A172 (cell line): ENCODE data around the gene VAV2. TPM values are rescaled to one million over a fixed set of nuclear protein-coding genes. Genes with fewer than 3 reads are reported as not detected.

Experiments
- DNase-seq: peaks from one replicate; pipeline ENCODE4 v3.0.0-alpha.2; 2015; ENCODE audit warnings: low spot score
- total RNA-seq: library from RNA; depleted of rRNA; stranded (reverse); fragments of >200 nt; shearing (Covaris generic); gene quantifications from 2 replicates; pipeline ENCODE4 v1.2.3, GENCODE V29; 2014

Gene VAV2
- total RNA-seq, 1 experiment from 2014 or later: 14.4 TPM

GRCh38 chr9:133853331-133853730 is 138.8 kb downstream of the VAV2 start:
- no peak for DNase-seq

DNA sequence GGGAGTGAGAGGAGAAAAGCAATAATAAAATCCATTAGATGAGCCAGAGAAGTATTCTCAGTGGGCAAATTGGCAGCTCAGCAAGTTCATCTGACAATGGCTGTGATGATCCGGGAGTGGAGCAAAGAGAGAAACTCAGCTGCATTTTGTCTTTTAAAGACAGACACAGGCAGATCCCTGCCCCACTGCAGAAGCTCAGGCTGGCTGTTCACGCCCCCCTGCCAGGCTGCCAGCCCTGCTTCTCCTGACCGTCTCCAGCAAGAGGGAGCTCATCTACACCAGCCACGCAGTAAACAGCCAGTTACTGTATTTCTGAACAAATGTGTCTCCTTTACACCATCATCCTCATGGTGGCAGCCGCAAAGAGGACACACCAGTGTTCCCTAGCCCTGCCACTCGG is 139.7 kb downstream of the VAV2 start:
- DNase-seq: no peak

GRCh38 chr9:133851693-133852092 is 140.4 kb downstream of the VAV2 start:
- no peak for DNase-seq

- DNase-seq: no peak
Measured at GRCh38 chr9:133850937-133851336, 141.2 kb downstream of the VAV2 start.

- DNase-seq: no peak
Measured at GRCh38 chr9:133850161-133850560, 142.0 kb downstream of the VAV2 start.

- DNase-seq: no peak
Measured at GRCh38 chr9:133849110-133849670, 142.9 kb downstream of the VAV2 start.

GRCh38 chr9:133848471-133849109 is 143.5 kb downstream of the VAV2 start:
- DNase-seq: no peak

- DNase-seq: no peak
Measured at GRCh38 chr9:133846483-133847090, 145.5 kb downstream of the VAV2 start.

DNA sequence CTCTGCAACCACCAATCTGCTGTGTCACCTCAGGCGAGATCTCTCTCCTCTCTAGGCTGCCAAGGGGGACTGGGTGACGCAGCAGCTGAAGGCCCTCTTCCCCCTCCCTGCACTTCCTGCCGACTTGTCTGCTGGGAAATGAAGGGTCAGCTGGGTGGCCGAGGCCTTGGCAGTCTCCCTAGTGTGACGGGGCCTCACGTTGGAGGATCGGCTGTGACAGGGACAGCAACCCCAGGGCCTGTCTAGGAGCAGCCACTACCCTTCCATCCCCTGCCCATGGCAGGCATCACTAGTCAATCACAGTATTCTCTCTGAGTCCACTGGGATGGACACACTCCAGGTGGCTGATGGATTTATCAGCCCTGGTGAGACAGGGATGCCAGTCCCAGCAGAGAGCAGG is 146.7 kb downstream of the VAV2 start:
- peak; percentile 62 for DNase-seq

DNA sequence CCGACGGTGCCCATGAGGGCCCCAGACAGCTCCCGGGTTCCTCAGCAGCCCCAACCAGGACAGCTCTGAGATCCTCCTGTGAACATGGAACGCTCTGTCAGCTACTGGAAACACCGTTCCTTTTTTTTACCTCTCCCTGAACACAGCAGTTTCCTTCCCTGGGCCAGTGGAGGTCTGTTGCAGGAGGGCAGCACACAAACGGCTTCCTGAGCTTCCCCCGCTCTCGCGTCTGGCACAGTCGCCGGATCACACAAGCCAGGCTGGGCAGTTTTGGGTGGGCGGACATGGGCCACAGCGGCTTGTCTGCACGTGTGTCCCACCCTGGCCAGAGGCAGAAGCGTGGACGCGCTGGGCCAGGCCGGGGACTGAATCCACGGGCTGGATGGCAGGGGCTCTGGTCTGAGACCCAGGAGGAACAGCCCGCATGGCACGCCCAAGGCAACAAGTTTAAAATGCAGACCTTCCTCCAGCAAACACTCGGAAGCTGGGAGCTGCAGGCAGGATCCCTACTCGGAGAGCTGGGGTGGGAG is 147.2 kb downstream of the VAV2 start:
- no peak for DNase-seq

GRCh38 chr9:133844398-133844784 is 147.7 kb downstream of the VAV2 start:
- DNase-seq: no peak

GRCh38 chr9:133843751-133844397 is 148.2 kb downstream of the VAV2 start:
- DNase-seq: no peak

DNA sequence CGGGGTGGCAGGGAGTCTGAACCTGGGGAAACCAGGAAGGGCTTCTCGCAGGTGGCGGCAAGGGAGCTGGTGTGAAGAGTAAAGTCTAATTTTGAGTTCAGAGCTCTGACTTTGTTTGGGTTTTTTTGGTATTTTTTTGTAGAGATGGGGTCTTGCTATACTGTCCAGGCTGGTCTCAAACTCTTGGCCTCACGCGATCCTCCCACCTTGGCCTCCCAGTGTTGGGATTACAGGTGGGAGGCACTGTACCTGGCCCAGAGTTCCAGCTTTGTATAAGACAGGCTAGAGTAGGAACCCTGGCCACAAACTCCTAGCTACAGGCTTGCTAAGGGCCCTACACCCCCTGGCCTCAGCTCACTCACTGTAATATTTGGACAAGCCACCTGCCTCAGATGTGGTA is 148.9 kb downstream of the VAV2 start:
- DNase-seq: no peak

DNA sequence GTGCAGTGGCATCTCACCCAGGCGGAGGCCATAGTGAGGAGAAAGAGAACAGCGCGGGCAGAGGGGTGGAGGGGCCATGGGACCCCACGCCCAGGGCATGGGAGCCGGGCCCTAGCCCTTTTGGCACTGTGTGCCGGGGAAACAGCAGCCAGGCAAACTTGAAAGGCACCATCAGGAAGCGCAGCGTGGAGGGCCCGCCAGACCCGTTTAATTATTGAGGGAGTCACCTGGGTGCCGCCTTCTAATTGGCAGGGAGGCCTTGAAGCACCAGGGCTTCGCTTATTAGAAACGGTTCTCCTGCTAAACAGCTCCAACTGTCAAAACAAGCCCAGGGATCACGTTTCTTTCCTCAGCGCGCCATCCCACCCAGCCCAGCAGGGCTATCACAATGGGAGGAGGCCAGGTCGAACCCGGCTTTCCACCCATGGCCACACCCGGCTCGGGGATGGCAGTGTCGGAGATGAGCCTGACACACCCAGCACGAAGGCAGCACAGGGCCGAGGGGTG is 149.3 kb downstream of the VAV2 start:
- no peak for DNase-seq

DNA sequence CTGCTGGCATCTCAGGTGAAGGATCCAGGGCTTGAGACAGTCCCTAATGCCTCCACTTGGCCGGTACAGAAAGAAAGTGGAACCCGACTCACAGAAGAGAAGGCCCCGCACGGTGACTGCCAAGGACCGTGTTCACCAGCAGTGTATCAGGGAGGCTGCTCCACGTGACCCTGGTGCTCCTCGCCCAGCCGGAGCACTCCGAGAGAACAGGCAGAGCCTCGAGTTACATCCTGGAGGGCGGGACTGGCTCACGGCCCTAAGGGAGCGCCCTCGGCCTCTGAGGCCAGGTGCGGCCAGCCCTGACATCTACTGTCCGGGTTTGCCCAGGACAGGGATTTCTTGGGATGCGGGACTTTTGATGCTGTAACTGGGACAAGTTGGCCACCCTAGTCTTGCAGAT is 149.9 kb downstream of the VAV2 start:
- DNase-seq: no peak

GRCh38 chr9:133841167-133841812 is 150.8 kb downstream of the VAV2 start:
- no peak for DNase-seq

- no peak for DNase-seq
Measured at GRCh38 chr9:133839822-133840329, 152.2 kb downstream of the VAV2 start.

- no peak for DNase-seq
Measured at GRCh38 chr9:133838859-133839507, 153.1 kb downstream of the VAV2 start.

DNA sequence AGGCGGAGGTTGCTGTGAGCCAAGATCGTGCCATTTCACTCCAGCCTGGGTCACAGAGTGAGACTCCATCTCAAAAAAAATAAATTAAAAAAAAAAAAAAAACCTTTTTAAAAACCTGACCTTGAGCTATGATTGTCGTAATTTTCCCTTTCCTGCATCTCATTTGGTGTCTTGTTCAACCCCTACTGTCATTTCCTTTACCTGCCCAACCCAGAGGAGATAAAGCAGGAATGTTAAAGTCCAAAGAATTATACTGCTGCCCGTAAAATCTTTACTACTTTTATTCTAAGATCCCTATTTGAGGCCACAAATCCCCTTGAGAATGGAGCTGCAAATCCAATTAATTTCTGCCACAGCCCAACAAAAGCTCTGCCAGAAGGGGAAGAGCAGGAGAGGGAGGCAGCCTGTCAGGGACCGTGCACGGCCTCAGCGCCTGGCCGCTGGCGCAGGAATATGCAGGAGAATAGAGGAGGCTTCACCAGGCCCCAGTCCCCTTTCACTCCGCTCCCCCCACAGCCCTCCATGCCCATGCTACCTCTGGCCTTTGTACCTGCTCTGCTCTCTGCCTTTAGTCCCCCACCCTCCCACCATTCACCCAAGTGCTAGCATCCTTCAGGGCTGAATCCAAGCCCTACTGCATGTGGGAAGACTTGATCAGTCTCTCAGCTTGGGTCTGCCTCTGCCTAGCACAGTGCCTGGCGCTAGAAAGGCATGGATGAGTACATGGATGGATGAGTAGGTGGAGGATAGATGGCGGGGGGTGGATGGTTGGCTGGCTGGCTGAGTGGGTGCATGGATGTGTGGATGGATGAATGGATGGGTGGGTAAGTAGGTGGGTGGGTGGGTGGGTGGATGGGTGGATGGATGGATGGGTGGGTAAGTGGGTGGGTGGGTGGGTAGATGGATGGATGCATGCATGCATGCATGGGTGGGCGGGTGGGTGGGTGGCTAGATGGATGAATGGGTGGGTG is 154.2 kb downstream of the VAV2 start:
- DNase-seq: no peak

DNA sequence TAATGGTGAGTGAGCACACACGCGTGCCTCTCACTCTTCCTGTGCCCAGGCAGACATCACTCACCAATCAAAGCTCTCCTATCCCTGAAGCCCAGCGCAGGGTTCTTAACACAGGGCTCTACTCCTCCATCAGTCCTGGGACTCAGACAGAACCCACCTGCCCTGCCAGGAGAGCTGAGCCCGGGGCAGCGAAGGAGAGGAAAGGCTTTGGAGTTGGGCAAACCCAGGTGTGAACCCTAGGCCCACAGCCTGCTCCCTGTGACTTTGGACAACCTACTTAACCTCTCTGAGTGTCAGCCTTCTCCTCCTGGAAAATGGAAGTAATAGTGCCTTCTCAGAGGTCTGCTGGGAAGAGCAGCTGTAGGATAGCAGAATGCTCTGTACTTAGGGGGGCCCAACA is 155.3 kb downstream of the VAV2 start:
- no peak for DNase-seq
